ENCODE data around the gene TFDP3.

GRCh38 chrX:133267621-133268020 is 49.5 kb upstream of the TFDP3 start:
- TF ChIP-seq CTCF (IDR thresholded peaks at IDR 0.05) (no peak), EP300 (IDR thresholded peaks at IDR 0.05) (no peak), POLR2A (IDR thresholded peaks at IDR 0.05) (no peak), POLR2AphosphoS5 (IDR thresholded peaks at IDR 0.05) (no peak)

Measured in sigmoid colon (tissue), 4 donors.